Naive thymus-derived CD4-positive, alpha-beta T cell (primary cell): ENCODE measurements around the gene ADRM1. TPM values are rescaled to one million over a fixed set of nuclear protein-coding genes. Genes with fewer than 3 reads are reported as not detected.

ENCODE experiments used
- ATAC-seq: fragments of 150-1000 bp; cut with Tn5 transposase; 2 replicates; pipeline ENCODE4 v1.10.0; 2021; ENCODE audit warnings: mild to moderate bottlenecking, moderate library complexity
- CTCF ChIA-PET: fragments of 350-600 bp; sonication (Branson Sonifier 250); formaldehyde crosslinking; loops from one replicate; lab custom pipeline; 2021; ENCODE audit warnings: antibody characterized with exemption; lab: Charles Lee
- POLR2A ChIA-PET: fragments of 350-600 bp; sonication (Branson Sonifier 250); formaldehyde crosslinking; loops from one replicate; lab custom pipeline; 2021; ENCODE audit warnings: antibody characterized with exemption, inconsistent platforms; lab: Charles Lee
- DNase-seq, 9 donors: peaks; one replicate each; pipeline versions ENCODE4 v3.0.0 to v3.0.0-alpha.2; 2020 to 2022; ENCODE audit warnings: mixed read lengths in 1 of 9
- H3K27ac ChIP-seq: one replicate; pipeline ENCODE4 v1.7.0; 2013; ENCODE audit warnings: mild to moderate bottlenecking, low read depth, low read length, moderate library complexity
- H3K27me3 ChIP-seq, 2 donors: one replicate each; pipeline ENCODE4 v1.7.0; 2013; ENCODE audit warnings: low read length in 2 of 2, mild to moderate bottlenecking in 2 of 2, moderate library complexity in 2 of 2; ENCODE audit not compliant: control insufficient read depth in 2 of 2, insufficient read depth in 2 of 2
- H3K36me3 ChIP-seq, 3 experiments: 1 replicate in 2 of 3; 2 replicates in 1 of 3; pipeline ENCODE4 v1.7.0; 2013; ENCODE audit warnings: low read length in 3 of 3, mild to moderate bottlenecking in 3 of 3, moderate library complexity in 1 of 3; ENCODE audit not compliant: insufficient read depth in 3 of 3, control insufficient read depth in 2 of 3
- H3K4me1 ChIP-seq, 2 donors: one replicate each; pipeline ENCODE4 v1.7.0; 2013; ENCODE audit warnings: low read length in 2 of 2, mild to moderate bottlenecking in 2 of 2, moderate library complexity in 1 of 2; ENCODE audit not compliant: control insufficient read depth in 2 of 2, insufficient read depth in 2 of 2
- H3K4me3 ChIP-seq: 2 replicates; pipeline ENCODE4 v1.7.0; 2013; ENCODE audit warnings: mild to moderate bottlenecking, low read length
- H3K9me3 ChIP-seq, 3 experiments: 1 replicate in 2 of 3; 2 replicates in 1 of 3; pipeline ENCODE4 v1.7.0; 2013; ENCODE audit warnings: low read length in 3 of 3; ENCODE audit not compliant: control insufficient read depth in 2 of 3
- H3K27ac Mint-ChIP-seq, 9 donors: one replicate each; pipeline ENCODE4 v1.8.0; 2020 to 2022; ENCODE audit warnings: mixed read lengths in 9 of 9, mild to moderate bottlenecking in 8 of 9, moderate library complexity in 5 of 9, inconsistent platforms in 2 of 9
- H3K27me3 Mint-ChIP-seq, 5 donors: one replicate each; pipeline ENCODE4 v1.8.0; 2021 to 2022; ENCODE audit warnings: mixed read lengths in 5 of 5, mild to moderate bottlenecking in 1 of 5
- H3K36me3 Mint-ChIP-seq, 5 donors: one replicate each; pipeline ENCODE4 v1.8.0; 2020 to 2022; ENCODE audit warnings: mixed read lengths in 5 of 5, mild to moderate bottlenecking in 3 of 5, inconsistent platforms in 1 of 5
- H3K4me1 Mint-ChIP-seq, 7 donors: one replicate each; pipeline ENCODE4 v1.8.0; 2020 to 2022; ENCODE audit warnings: mixed read lengths in 7 of 7, mild to moderate bottlenecking in 3 of 7, inconsistent platforms in 1 of 7
- H3K4me3 Mint-ChIP-seq, 10 donors: one replicate each; pipeline ENCODE4 v1.8.0; 2020 to 2022; ENCODE audit warnings: mild to moderate bottlenecking in 10 of 10, mixed read lengths in 10 of 10, moderate library complexity in 6 of 10, inconsistent platforms in 2 of 10
- H3K9me3 Mint-ChIP-seq, 11 donors: one replicate each; pipeline ENCODE4 v1.8.0; 2020 to 2022; ENCODE audit warnings: mixed read lengths in 11 of 11, mild to moderate bottlenecking in 4 of 11, inconsistent platforms in 1 of 11, moderate library complexity in 1 of 11
- intact Hi-C, 2 donors: fragments of 100-400 bp; cut with micrococcal nuclease; formaldehyde crosslinking; loops; one replicate each; pipeline ENCODE4 v1.15.1; 2023
- polyA plus RNA-seq, 2 donors: library from polyadenylated mRNA; unstranded; fragments of 300-500 nt; fragmentation: Illumina TruSeq; gene quantifications; one replicate each; pipeline ENCODE4 v1.2.3, GENCODE V29; 2021
- total RNA-seq, 6 experiments: library from RNA in 5 of 6; stranded (reverse) in 5 of 6; gene quantifications; 1 replicate in 5 of 6; 2 replicates in 1 of 6; pipeline ENCODE4 v1.2.3 and lab custom pipeline; 2021 to 2026

ADRM1 gene
- total RNA-seq (100 to 1,000 TPM in 1 of 5 experiments, 10 to 100 TPM in 4; 51.3 to 117 (median 55.0) TPM), polyA plus RNA-seq (10 to 100 TPM; 73.7 to 99.9 TPM), total RNA-seq (lab: John Stamatoyannopoulos, UW) (29.3 reads per million, percentile 59 among the genes with 10 or more reads in this experiment)

DNA sequence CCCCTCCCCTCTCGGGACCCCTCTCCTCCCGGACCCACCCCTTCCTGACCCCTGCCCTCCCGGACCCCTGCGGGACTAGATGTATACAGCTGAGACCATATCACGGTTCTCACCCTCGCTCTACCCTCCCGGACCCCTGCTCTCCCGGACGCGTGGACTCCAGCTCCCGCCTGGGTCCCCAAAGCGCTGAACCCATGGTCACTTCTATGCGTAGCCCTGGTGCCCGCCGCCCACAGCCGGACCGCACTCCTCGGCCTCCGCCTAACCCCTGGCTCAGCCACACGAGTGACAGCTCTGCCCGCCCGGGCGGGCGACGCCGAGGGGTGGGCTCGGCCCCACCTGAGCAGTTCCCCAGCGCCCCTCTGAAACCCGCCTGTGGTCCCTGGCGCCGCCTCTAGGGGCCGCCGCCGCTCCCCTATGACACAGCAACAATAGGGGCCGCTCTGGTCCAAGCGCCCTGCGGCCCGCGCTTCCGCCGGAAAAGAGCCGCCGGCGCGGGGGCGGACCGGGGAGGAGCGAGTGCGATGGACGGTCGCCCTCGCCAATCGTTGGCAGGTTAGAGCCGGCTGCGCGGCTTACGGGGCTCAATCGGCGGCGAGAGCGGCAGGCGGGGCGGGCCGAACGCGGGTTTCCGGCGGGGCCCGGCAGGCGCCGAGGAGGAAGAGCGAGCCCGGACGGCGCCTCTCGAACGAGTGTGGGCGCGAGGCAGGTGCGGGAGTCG, at the start of gene ADRM1:
Gene ADRM1, plus strand, starts transcription at position 657 of the 721 bp plus-strand sequence. CDS start 572 bp downstream, outside the sequence.
- no peaks in the 10 kb centered on the region for H3K27me3 Mint-ChIP-seq
- H3K36me3 Mint-ChIP-seq: peaks cover 0 to 12% (median 3%) of the 10 kb centered on the region in 5 donors
- DNase-seq: peak; percentile 91 to 99 (median 96)
- H3K4me3 Mint-ChIP-seq: peak within 1 kb of the TSS; percentile 89 to 98 (median 96)
- H3K9me3 ChIP-seq: no peaks in the 10 kb centered on the region
- intact Hi-C loops: loop anchor here (1.0 to 5.0 kb wide), 24 partner anchors 64 to 800 kb away; partner anchors contain the start of genes CABLES2 (in 2 of the 2), LSM14B (in 2 of the 2), OSBPL2 (in 2 of the 2) and PSMA7 (in 2 of the 2)
- peak; percentile 94 for ATAC-seq
- H3K4me1 Mint-ChIP-seq: peaks cover 17 to 32% (median 22%) of the 10 kb centered on the region in 7 donors
- no peaks in the 10 kb centered on the region for H3K27me3 ChIP-seq
- ChIA-PET POLR2A (interaction anchor here (0.7 to 2.4 kb wide), 4 partner anchors 85 to 235 kb away, joined by 3 to 6 read pairs (median 3); partner anchors contain the start of genes LSM14B and RPS21), CTCF (no interaction called here)
- peaks cover 0 to 38% (median 4%) of the 10 kb centered on the region in 3 experiments for H3K36me3 ChIP-seq
- H3K4me1 ChIP-seq: peaks cover 17 to 19% of the 10 kb centered on the region in 2 donors
- no peaks in the 10 kb centered on the region for H3K9me3 Mint-ChIP-seq
- peak within 1 kb of the TSS; percentile 94 for H3K4me3 ChIP-seq
- H3K27ac Mint-ChIP-seq: peak within 1 kb of the TSS; percentile 90 to 100 (median 96)
- peak within 1 kb of the TSS; percentile 85 for H3K27ac ChIP-seq

GRCh38 chr20:62253398-62253797, 49.4 kb upstream of the ADRM1 start:
- peaks cover 0 to 34% (median 0%) of the 10 kb centered on the region in 3 experiments for H3K36me3 ChIP-seq
- no peak overlapping the region for H3K4me3 Mint-ChIP-seq
- H3K27ac Mint-ChIP-seq: no peak overlapping the region
- intact Hi-C loops: no loop called here
- no peaks in the 10 kb centered on the region for H3K27me3 Mint-ChIP-seq
- ATAC-seq: no peak
- DNase-seq: no peak
- no peaks in the 10 kb centered on the region for H3K9me3 ChIP-seq
- no peaks in the 10 kb centered on the region for H3K4me1 ChIP-seq
- H3K27ac ChIP-seq: no peak overlapping the region
- H3K27me3 ChIP-seq: no peaks in the 10 kb centered on the region
- no peak overlapping the region for H3K4me3 ChIP-seq
- CTCF ChIA-PET: no interaction called here
- peaks cover 0 to 34% (median 21%) of the 10 kb centered on the region in 7 donors for H3K4me1 Mint-ChIP-seq
- peaks cover 0 to 31% (median 6%) of the 10 kb centered on the region in 5 donors for H3K36me3 Mint-ChIP-seq
- POLR2A ChIA-PET: no interaction called here
- H3K9me3 Mint-ChIP-seq: no peaks in the 10 kb centered on the region

DNA sequence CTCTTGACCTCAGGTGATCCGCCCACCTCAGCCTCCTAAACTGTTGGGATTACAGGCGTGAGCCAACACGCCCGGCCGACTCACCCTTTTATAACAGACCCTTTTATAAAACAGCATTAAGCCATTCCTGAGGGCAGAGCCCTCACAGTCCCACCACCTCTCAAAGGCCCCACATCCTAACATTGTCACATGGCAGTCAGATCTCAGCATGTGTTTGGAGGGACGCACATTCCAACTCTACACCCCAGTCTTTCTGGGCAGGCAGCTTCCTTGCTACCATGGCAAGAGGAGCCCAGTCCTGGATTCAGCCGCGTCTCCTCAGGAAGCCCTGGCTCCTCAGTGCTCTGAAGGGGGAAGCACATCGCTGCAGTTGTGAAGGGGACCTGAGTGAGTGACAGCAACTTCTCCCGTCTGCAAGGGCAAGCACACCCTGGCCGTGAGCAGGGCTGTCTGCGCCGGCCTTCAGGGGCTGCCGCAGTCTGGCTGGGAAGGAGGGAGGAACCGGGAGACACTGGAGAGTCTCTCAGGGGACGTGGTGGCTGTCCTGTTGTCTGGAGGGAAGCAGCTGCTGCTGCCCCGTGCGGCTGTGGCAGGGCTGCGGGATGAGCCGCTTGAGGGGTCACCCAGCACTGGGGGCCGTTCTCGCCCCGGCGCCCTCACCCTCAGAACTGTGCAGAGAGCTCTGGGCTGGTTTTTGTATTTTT, 48.6 kb upstream of the ADRM1 start:
- H3K36me3 ChIP-seq: peaks cover 0 to 42% (median 0%) of the 10 kb centered on the region in 3 experiments
- Mint-ChIP-seq H3K27ac (no peak overlapping the region), H3K27me3 (no peaks in the 10 kb centered on the region), H3K4me3 (no peak overlapping the region), H3K9me3 (no peaks in the 10 kb centered on the region), H3K36me3 (peaks cover 0 to 34% (median 6%) of the 10 kb centered on the region in 5 donors), H3K4me1 (peaks cover 0 to 37% (median 19%) of the 10 kb centered on the region in 7 donors)
- DNase-seq (no peak), ATAC-seq (no peak)
- H3K4me3 ChIP-seq: no peak overlapping the region
- H3K27me3 ChIP-seq: no peaks in the 10 kb centered on the region
- CTCF ChIA-PET: no interaction called here
- POLR2A ChIA-PET: no interaction called here
- H3K9me3 ChIP-seq: no peaks in the 10 kb centered on the region
- no peak overlapping the region for H3K27ac ChIP-seq
- intact Hi-C loops: no loop called here
- no peaks in the 10 kb centered on the region for H3K4me1 ChIP-seq

GRCh38 chr20:62255976-62256375, 46.8 kb upstream of the ADRM1 start:
- ATAC-seq: no peak
- no peak overlapping the region for H3K4me3 ChIP-seq
- Mint-ChIP-seq H3K4me1 (peaks cover 0 to 28% (median 11%) of the 10 kb centered on the region in 7 donors), H3K36me3 (peaks cover 0 to 38% (median 6%) of the 10 kb centered on the region in 5 donors), H3K27ac (no peak overlapping the region), H3K4me3 (no peak overlapping the region), H3K9me3 (no peaks in the 10 kb centered on the region), H3K27me3 (no peaks in the 10 kb centered on the region)
- no peak overlapping the region for H3K27ac ChIP-seq
- intact Hi-C loops: no loop called here
- POLR2A ChIA-PET: no interaction called here
- peaks cover 2 to 60% (median 12%) of the 10 kb centered on the region in 3 experiments for H3K36me3 ChIP-seq
- H3K4me1 ChIP-seq: no peaks in the 10 kb centered on the region
- CTCF ChIA-PET: no interaction called here
- no peak for DNase-seq
- H3K9me3 ChIP-seq: no peaks in the 10 kb centered on the region
- no peaks in the 10 kb centered on the region for H3K27me3 ChIP-seq

- Histone ChIP-seq H3K4me3 (no peak overlapping the region), H3K4me1 (no peaks in the 10 kb centered on the region), H3K27me3 (no peaks in the 10 kb centered on the region), H3K9me3 (no peaks in the 10 kb centered on the region), H3K36me3 (peaks cover 12 to 78% (median 15%) of the 10 kb centered on the region in 3 experiments), H3K27ac (no peak overlapping the region)
- Mint-ChIP-seq H3K36me3 (peaks cover 0 to 46% (median 14%) of the 10 kb centered on the region in 5 donors), H3K4me3 (no peak overlapping the region), H3K27ac (no peak overlapping the region), H3K4me1 (peaks cover 0 to 16% (median 9%) of the 10 kb centered on the region in 7 donors), H3K9me3 (no peaks in the 10 kb centered on the region), H3K27me3 (no peaks in the 10 kb centered on the region)
- DNase-seq (no peak), ATAC-seq (no peak)
- POLR2A ChIA-PET: no interaction called here
- CTCF ChIA-PET: no interaction called here
- intact Hi-C loops: no loop called here
These were observed 44.1 kb upstream of the ADRM1 start for GRCh38 chr20:62258499-62259293.

- ChIA-PET CTCF (no interaction called here), POLR2A (no interaction called here)
- peaks cover 0 to 45% (median 14%) of the 10 kb centered on the region in 5 donors for H3K36me3 Mint-ChIP-seq
- no peaks in the 10 kb centered on the region for H3K9me3 Mint-ChIP-seq
- intact Hi-C loops: no loop called here
- H3K27me3 ChIP-seq: no peaks in the 10 kb centered on the region
- peaks cover 0 to 12% (median 5%) of the 10 kb centered on the region in 7 donors for H3K4me1 Mint-ChIP-seq
- H3K4me3 Mint-ChIP-seq: no peak overlapping the region
- no peak overlapping the region for H3K4me3 ChIP-seq
- no peak overlapping the region for H3K27ac ChIP-seq
- H3K9me3 ChIP-seq: no peaks in the 10 kb centered on the region
- DNase-seq (no peak), ATAC-seq (no peak)
- peaks cover 12 to 81% (median 15%) of the 10 kb centered on the region in 3 experiments for H3K36me3 ChIP-seq
- H3K27me3 Mint-ChIP-seq: no peaks in the 10 kb centered on the region
- no peaks in the 10 kb centered on the region for H3K4me1 ChIP-seq
- H3K27ac Mint-ChIP-seq: no peak overlapping the region
These were observed 43.6 kb upstream of the ADRM1 start for GRCh38 chr20:62259294-62259565.
